ENCODE measurements around the gene PREX1.

DNA sequence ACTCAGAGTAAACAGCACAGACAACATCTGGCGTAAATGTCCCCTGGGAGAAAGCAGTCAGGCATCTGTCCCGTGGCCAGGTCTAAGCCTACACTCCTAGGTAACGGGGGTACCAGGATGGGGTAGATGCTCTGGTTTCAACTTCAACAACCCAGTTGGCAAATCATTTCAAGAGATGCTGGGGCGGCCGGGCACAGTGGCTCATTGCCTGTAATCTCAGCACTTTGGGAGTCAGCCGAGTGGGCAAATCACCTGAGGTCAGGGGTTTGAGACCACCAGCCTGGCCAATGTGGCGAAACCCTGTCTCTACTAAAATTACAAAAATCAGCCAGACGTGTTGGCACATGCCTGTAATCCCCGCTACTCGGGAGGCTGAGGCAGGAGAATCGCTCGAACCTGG, 12.3 kb downstream of the PREX1 start:
- TF ChIP-seq OSR1 (CRISPR knock-in tag; IDR thresholded peaks at IDR 0.05) (no peak), CSDC2 (CRISPR knock-in tag; IDR thresholded peaks at IDR 0.05) (no peak), ZFP3 (CRISPR knock-in tag; IDR thresholded peaks at IDR 0.05) (no peak), CREB5 (CRISPR knock-in tag; IDR thresholded peaks at IDR 0.05; ENCODE audit: low read depth) (no peak), TCF4 (CRISPR knock-in tag; IDR thresholded peaks at IDR 0.05; ENCODE audit: borderline replicate concordance) (no peak), ZFP30 (CRISPR knock-in tag; IDR thresholded peaks at IDR 0.05) (no peak), ZNF70 (CRISPR knock-in tag; IDR thresholded peaks at IDR 0.05) (no peak), TOX (CRISPR knock-in tag; IDR thresholded peaks at IDR 0.05; ENCODE audit: borderline replicate concordance) (no peak), ISL1 (CRISPR knock-in tag; IDR thresholded peaks at IDR 0.05) (no peak), RARB (CRISPR knock-in tag; IDR thresholded peaks at IDR 0.05) (no peak), PATZ1 (CRISPR knock-in tag; IDR thresholded peaks at IDR 0.05; ENCODE audit: borderline replicate concordance) (no peak), PPARA (CRISPR knock-in tag; IDR thresholded peaks at IDR 0.05; ENCODE audit: borderline replicate concordance) (no peak), ZNF8 (CRISPR knock-in tag; IDR thresholded peaks at IDR 0.05) (no peak), GLIS3 (CRISPR knock-in tag; IDR thresholded peaks at IDR 0.05) (no peak)
